Karpas-422 (cell line): ENCODE measurements around the gene TNIP2. TPM values are rescaled to one million over a fixed set of nuclear protein-coding genes. Genes with fewer than 3 reads are reported as not detected.

Experiments
- DNase-seq: peaks from one replicate; pipeline ENCODE4 v3.0.0-alpha.2; 2015
- H2AFZ ChIP-seq: fragments of 200-600 bp; sonication (generic); 2 replicates; pipeline ENCODE4 v1.6.1; 2014; ENCODE audit warnings: antibody characterized with exemption, low read length, mixed read lengths
- H3K27ac ChIP-seq: fragments of 200-600 bp; sonication (generic); 2 replicates; pipeline ENCODE4 v1.5.1; 2014; ENCODE audit warnings: mild to moderate bottlenecking, low read length, moderate library complexity
- H3K27me3 ChIP-seq: fragments of 200-600 bp; sonication (generic); 2 replicates; pipeline ENCODE4 v1.6.1; 2014; ENCODE audit warnings: low read length, mixed read lengths
- H3K36me3 ChIP-seq: fragments of 200-600 bp; sonication (generic); 2 replicates; pipeline ENCODE4 v1.6.1; 2014; ENCODE audit warnings: low read length, mixed read lengths; ENCODE audit not compliant: insufficient read depth
- H3K4me1 ChIP-seq: fragments of 200-600 bp; sonication (generic); 2 replicates; pipeline ENCODE4 v1.6.1; 2014; ENCODE audit warnings: mild to moderate bottlenecking, low read length, mixed read lengths
- H3K4me2 ChIP-seq: fragments of 200-600 bp; sonication (generic); 2 replicates; pipeline ENCODE4 v1.6.1; 2014; ENCODE audit warnings: low read length, low read depth, mild to moderate bottlenecking; ENCODE audit not compliant: poor library complexity, severe bottlenecking
- H3K4me3 ChIP-seq: fragments of 200-600 bp; sonication (generic); 2 replicates; pipeline ENCODE4 v1.5.1; 2014; ENCODE audit warnings: mild to moderate bottlenecking, antibody characterized with exemption, low read length, mixed read lengths
- H3K79me2 ChIP-seq: fragments of 200-600 bp; sonication (generic); 2 replicates; pipeline ENCODE4 v1.6.1; 2014; ENCODE audit warnings: mild to moderate bottlenecking, low read length, mixed read lengths
- H3K9ac ChIP-seq: fragments of 200-600 bp; sonication (generic); 2 replicates; pipeline ENCODE4 v1.6.0; 2014; ENCODE audit warnings: low read length
- H3K9me2 ChIP-seq: fragments of 200-600 bp; sonication (generic), shearing (Covaris generic); replicated peaks from 2 replicates; pipeline ENCODE4 v1.6.0; 2014; ENCODE audit warnings: mild to moderate bottlenecking, low read length, moderate library complexity; ENCODE audit not compliant: insufficient read depth
- H3K9me3 ChIP-seq: fragments of 300-700, 200-600 bp; sonication (generic); 2 replicates; pipeline ENCODE4 v1.6.1; 2014; ENCODE audit warnings: low read length, mixed read lengths
- H4K20me1 ChIP-seq: fragments of 200-600 bp; sonication (generic); 2 replicates; pipeline ENCODE4 v1.6.1; 2014; ENCODE audit warnings: mild to moderate bottlenecking, antibody characterized with exemption, low read length, low read depth; ENCODE audit not compliant: insufficient read depth
- total RNA-seq: library from RNA; depleted of rRNA; stranded (reverse); fragments of >200 nt; shearing (Covaris generic); gene quantifications from 2 replicates; pipeline ENCODE4 v1.2.3, GENCODE V29; 2014; ENCODE audit warnings: low replicate concordance

The TNIP2 gene
- total RNA-seq, 1 experiment from 2014 or later, result 30.6 TPM

DNA sequence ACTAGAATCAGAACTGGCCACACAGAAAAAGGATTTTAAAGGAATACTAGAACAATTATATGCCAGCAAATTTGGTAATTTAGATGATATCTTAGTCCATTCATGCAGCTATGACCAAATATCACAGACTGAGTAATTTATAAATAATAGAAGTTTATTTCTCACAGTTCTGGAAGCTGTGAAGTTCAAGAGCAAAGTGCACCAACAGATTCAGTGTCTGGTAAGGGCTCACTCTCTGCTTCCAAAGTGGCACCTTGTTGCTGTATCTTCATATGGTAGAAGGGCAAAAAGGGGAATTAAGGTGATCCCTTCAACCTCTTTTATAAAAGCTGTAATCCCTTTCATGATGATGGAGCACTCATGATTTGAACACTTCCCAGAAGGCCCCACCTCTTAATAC is 20.3 kb downstream of the TNIP2 start:
- H3K9me3 ChIP-seq, result no peaks in the 10 kb centered on the region
- no peaks in the 10 kb centered on the region for H4K20me1 ChIP-seq
- no peaks in the 10 kb centered on the region for H3K79me2 ChIP-seq
- H2AFZ ChIP-seq, result no peak overlapping the region
- H3K9ac ChIP-seq, result no peak overlapping the region
- H3K36me3 ChIP-seq, result peaks cover 16% of the 10 kb centered on the region
- H3K4me1 ChIP-seq, result peaks cover 4% of the 10 kb centered on the region; the same call in 1 of the 2 replicates
- no peaks in the 10 kb centered on the region for H3K27me3 ChIP-seq
- no peak overlapping the region for H3K4me2 ChIP-seq
- H3K4me3 ChIP-seq, result no peak overlapping the region
- H3K27ac ChIP-seq, result no peak overlapping the region
- no peaks in the 10 kb centered on the region for H3K9me2 ChIP-seq
- DNase-seq, result no peak

DNA sequence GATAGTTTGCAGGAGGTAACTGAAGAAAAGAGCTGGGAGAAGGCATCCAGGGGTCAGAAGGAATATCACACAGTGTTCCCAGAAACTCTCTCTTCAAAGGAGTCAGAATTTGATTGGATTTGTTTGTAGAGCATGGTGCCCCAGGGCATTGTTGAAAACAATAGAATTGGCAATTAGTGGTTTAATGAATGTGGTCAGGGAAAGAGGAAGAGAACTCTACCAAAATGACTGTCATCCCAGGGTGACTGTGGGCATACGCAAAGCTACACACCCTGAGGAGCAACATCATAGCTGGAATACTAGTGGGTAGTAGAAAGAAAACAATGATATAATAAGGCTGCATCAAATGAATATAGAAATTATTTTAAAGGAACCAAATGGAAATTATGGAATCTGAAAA is 21.5 kb downstream of the TNIP2 start:
- Histone ChIP-seq H3K9me3 (no peaks in the 10 kb centered on the region), H3K79me2 (no peaks in the 10 kb centered on the region), H3K4me3 (no peak overlapping the region), H3K9me2 (no peaks in the 10 kb centered on the region), H3K4me2 (no peak overlapping the region), H3K27me3 (no peaks in the 10 kb centered on the region), H3K9ac (no peak overlapping the region), H4K20me1 (no peaks in the 10 kb centered on the region), H3K27ac (peak overlapping the region; percentile 49; the same call in 1 of the 2 replicates), H3K36me3 (peaks cover 16% of the 10 kb centered on the region), H2AFZ (no peak overlapping the region), H3K4me1 (peaks cover 4% of the 10 kb centered on the region; the same call in 1 of the 2 replicates)
- no peak for DNase-seq

DNA sequence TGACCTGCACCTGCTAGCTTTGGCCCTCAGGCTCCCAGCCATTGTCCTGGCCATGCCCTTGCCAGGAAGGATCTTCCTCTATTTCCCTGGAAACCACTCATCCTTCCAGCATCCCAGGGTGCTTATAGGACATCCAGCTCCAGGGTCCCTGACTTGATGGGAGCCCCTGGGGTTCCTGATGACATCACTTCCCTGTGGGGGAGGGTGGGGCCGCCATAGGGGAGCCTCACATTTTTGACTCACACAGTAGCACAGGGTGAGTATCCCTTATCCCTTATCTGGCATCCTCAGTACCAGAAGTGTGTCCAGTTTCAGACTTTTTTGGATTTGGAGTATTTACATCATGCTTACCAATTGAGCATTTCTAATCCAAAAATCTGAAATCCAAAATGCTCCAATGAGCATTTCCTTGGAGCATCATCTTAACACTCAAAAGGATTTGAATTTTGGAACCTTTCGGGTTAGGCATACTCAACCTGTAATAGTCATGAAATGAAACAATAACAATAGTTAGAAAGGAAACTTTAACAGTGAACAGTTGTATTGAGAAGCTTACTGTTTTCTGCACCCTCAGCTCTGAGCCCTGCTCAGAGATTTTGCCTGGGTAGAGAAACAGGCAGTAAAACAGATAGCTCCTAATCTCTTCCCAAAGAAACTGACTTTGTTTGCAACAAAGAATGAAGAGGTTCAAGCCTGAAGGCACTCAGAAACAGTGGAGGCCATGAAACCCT is 22.1 kb downstream of the TNIP2 start:
- Histone ChIP-seq H3K27me3 (no peaks in the 10 kb centered on the region), H4K20me1 (no peaks in the 10 kb centered on the region), H3K27ac (peak overlapping the region; percentile 49; the same call in 1 of the 2 replicates), H3K9me2 (no peaks in the 10 kb centered on the region), H3K9ac (no peak overlapping the region), H3K4me3 (no peak overlapping the region), H3K9me3 (no peaks in the 10 kb centered on the region), H3K79me2 (no peaks in the 10 kb centered on the region), H3K36me3 (peaks cover 16% of the 10 kb centered on the region), H2AFZ (no peak overlapping the region), H3K4me2 (no peak overlapping the region), H3K4me1 (peaks cover 4% of the 10 kb centered on the region; the same call in 1 of the 2 replicates)
- no peak for DNase-seq

DNA sequence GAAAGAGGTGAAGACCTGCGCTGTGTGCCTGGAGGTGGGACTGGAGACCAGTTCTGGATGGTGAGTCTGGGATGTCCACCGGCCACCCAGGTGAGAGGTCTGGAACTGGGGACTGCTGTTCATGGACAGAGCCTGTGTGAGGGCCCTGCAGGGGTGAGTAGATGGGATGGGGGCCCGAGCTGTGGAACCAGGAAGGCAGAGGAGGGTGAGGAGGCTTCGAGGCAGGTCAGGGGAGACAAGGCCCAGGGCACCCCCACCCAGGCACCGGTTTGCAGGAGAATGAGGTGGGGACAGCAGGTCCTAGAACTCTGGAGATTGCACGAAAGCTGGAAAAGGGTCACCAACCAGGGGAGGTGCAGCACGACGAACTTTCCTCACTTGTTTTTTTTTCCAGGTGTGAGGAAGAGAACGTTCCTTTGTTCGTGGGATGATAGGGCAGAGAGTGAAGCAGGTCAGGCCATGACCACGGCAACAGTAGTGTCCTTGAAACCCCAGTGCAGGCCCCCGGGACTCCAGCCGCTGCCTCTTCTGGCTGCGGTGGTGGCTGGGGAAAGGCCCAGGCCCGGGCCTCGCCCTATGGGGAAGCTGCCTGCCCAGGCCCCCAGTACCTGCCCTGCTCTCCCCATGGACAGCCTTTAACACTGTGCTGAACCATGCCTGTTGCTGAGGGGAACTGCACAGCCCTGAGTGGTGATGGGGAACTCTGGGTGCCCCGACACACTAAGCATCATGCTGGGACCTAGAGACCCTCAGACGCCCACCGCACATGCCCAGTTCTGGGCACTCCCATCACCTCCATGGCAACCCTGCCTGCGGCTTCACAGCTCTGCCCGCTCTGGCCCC is 22.9 kb downstream of the TNIP2 start:
- Histone ChIP-seq H3K4me2 (no peak overlapping the region), H3K9ac (no peak overlapping the region), H3K27ac (no peak overlapping the region), H3K9me3 (no peaks in the 10 kb centered on the region), H3K27me3 (no peaks in the 10 kb centered on the region), H3K4me1 (peaks cover 4% of the 10 kb centered on the region; the same call in 1 of the 2 replicates), H3K36me3 (peaks cover 16% of the 10 kb centered on the region), H2AFZ (no peak overlapping the region), H3K9me2 (no peaks in the 10 kb centered on the region), H4K20me1 (no peaks in the 10 kb centered on the region), H3K79me2 (no peaks in the 10 kb centered on the region), H3K4me3 (no peak overlapping the region)
- DNase-seq, result no peak

DNA sequence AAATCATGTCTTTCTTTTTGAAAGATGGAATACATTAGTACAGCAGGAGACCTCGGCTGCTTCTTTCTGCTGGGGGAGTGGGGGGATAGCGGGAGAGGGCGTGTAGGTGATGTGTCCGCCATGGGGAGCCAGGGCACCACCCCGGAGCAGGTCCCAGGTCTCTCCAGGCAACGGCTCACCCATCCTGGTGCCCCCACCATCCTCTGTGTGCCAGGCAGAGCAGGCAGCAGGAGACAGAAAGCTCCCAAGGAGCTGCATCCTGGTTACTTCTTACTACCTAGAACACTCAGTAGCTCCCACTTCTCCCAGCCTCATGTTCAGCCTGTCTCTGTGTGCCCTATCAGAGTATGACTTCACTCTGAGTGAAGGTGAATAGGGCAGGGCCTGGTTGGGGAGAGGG is 23.6 kb downstream of the TNIP2 start:
- H4K20me1 ChIP-seq, result no peaks in the 10 kb centered on the region
- no peak overlapping the region for H3K27ac ChIP-seq
- no peaks in the 10 kb centered on the region for H3K27me3 ChIP-seq
- peaks cover 4% of the 10 kb centered on the region; the same call in 1 of the 2 replicates for H3K4me1 ChIP-seq
- DNase-seq, result no peak
- H3K9me3 ChIP-seq, result no peaks in the 10 kb centered on the region
- no peak overlapping the region for H3K9ac ChIP-seq
- no peak overlapping the region for H3K4me3 ChIP-seq
- H2AFZ ChIP-seq, result no peak overlapping the region
- H3K4me2 ChIP-seq, result no peak overlapping the region
- no peaks in the 10 kb centered on the region for H3K79me2 ChIP-seq
- peaks cover 16% of the 10 kb centered on the region for H3K36me3 ChIP-seq
- no peaks in the 10 kb centered on the region for H3K9me2 ChIP-seq

DNA sequence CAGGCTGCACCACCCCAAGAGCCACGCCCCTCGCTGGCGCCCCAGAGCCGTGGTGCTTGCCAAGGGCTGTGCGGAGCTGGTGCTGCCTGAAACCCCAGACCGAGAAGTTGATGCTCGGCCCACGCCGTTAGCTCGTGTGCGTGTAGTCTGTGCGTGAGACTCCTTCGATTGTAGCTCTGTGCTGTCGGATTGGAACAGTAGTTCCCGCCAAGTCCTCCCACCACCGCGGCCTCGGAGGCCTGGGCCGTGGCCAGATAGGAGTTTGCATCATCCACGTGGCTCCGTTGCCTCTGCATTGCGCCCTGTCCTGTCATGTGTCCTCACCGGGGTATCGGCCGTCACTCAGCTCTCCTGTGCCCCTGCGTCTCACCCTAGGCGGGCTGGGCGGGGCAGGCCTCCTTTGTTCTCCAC is 24.2 kb downstream of the TNIP2 start:
- H3K9ac ChIP-seq, result no peak overlapping the region
- no peak overlapping the region for H3K27ac ChIP-seq
- H3K27me3 ChIP-seq, result no peaks in the 10 kb centered on the region
- no peaks in the 10 kb centered on the region for H4K20me1 ChIP-seq
- DNase-seq, result no peak
- H3K4me3 ChIP-seq, result no peak overlapping the region
- H3K36me3 ChIP-seq, result peaks cover 16% of the 10 kb centered on the region
- H2AFZ ChIP-seq, result no peak overlapping the region
- no peaks in the 10 kb centered on the region for H3K9me3 ChIP-seq
- H3K9me2 ChIP-seq, result no peaks in the 10 kb centered on the region
- H3K4me1 ChIP-seq, result peaks cover 4% of the 10 kb centered on the region; the same call in 1 of the 2 replicates
- H3K79me2 ChIP-seq, result no peaks in the 10 kb centered on the region
- H3K4me2 ChIP-seq, result no peak overlapping the region

DNA sequence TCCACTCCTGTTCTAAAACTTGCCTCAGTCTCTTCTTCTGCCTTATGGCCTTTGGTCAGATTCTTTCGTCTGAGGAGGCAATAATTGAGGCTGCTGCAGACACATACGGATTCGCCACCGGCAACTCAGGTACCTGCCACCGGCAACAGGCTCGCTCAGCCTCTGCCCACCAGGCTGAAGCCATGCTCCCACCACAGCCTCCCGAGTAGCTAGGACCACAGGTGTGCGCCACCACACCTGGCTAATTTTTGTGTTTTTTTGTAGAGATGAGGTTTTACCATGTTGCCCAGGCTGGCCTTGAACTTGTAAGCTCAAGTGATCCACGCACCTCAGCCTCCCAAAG is 26.6 kb downstream of the TNIP2 start:
- no peak overlapping the region for H3K9ac ChIP-seq
- H3K27ac ChIP-seq, result no peak overlapping the region
- peaks cover 15% of the 10 kb centered on the region for H3K36me3 ChIP-seq
- no peaks in the 10 kb centered on the region for H4K20me1 ChIP-seq
- peaks cover 3% of the 10 kb centered on the region; the same call in 1 of the 2 replicates for H3K4me1 ChIP-seq
- DNase-seq, result no peak
- H3K4me3 ChIP-seq, result no peak overlapping the region
- H3K9me2 ChIP-seq, result no peaks in the 10 kb centered on the region
- H3K9me3 ChIP-seq, result no peaks in the 10 kb centered on the region
- H3K27me3 ChIP-seq, result no peaks in the 10 kb centered on the region
- no peak overlapping the region for H2AFZ ChIP-seq
- no peak overlapping the region for H3K4me2 ChIP-seq
- H3K79me2 ChIP-seq, result no peaks in the 10 kb centered on the region

DNA sequence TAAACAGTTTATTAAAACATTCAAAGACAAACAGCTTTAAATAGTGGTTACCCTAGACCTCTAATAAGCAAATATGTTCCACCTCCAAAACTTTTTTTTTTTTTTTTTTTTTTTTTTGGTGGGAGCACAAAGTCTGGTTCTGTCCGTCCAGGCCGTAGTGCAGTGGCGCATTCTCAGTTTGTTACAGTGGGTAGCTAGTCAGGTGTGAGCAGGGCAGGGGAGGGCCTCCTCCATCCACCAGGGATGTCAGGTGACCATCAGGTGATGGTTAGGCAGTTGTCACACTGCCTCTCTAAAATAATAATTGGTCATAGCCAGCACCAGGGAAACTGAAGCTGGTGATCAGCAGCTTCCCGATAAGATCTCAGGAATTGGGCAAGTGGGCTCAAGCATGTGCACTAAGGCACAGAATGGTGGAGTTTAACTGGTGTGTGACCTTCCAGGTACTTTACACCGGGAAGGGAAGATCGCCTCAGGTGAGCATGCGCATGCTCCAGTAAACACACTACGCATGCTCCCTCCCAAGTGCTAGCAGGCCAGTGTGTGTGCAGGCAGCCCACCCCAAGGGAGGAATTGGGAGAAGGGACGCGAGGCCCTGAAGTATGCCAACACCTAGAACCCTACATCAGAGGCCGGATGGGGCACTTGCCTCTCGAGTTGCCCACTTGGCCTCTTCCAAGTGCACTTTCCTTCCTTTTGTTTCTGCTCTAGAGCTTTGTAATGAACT is 27.2 kb downstream of the TNIP2 start:
- H3K79me2 ChIP-seq, result no peaks in the 10 kb centered on the region
- no peak overlapping the region for H3K4me2 ChIP-seq
- H3K4me1 ChIP-seq, result no peaks in the 10 kb centered on the region
- no peak for DNase-seq
- peaks cover 11% of the 10 kb centered on the region for H3K36me3 ChIP-seq
- H2AFZ ChIP-seq, result no peak overlapping the region
- H3K27me3 ChIP-seq, result no peaks in the 10 kb centered on the region
- H3K9ac ChIP-seq, result no peak overlapping the region
- H3K9me3 ChIP-seq, result no peaks in the 10 kb centered on the region
- no peak overlapping the region for H3K4me3 ChIP-seq
- no peak overlapping the region for H3K27ac ChIP-seq
- H4K20me1 ChIP-seq, result no peaks in the 10 kb centered on the region
- H3K9me2 ChIP-seq, result no peaks in the 10 kb centered on the region
